T-helper 2 cell (primary cell): ENCODE measurements around the gene ESR2.
"Not testable (repeated sequence)": the region's sequence is repeated elsewhere in the genome, so short reads cannot be mapped to it uniquely, and the experiment has no call there.

Source experiments
- DNase-seq, 5 experiments: peaks; one replicate each; pipeline versions ENCODE4 v3.0.0 to v3.0.0-alpha.2; 2012 to 2022

ESR2 gene

DNA sequence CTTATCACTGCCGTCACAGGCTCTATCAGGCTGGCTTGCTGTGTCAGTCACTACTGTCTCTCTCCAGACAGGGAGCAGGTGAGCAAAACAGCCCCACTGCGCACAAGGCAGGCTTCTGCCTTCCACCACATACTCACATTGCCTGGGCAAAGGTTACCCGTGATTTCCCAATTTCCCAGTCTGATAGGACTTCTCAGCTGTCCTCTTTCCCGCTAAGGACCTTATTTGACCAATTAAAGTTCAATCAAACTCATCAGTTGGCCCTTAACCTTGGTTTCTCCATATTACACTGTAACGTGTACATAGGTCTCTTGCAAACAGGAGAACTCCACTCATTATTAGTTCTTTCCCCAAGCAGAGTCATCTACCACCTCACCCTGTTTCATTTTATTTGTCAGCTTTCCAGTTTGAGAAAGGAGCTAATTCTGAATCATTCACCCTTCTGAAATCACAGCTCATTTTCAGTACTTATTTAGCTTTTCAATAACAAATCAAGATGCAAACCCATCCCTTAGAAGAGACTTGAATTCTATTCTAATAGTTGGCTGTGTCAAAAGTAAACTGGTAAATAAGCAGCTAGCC lies 170.8 kb downstream of the ESR2 start:
- no peak for DNase-seq

DNA sequence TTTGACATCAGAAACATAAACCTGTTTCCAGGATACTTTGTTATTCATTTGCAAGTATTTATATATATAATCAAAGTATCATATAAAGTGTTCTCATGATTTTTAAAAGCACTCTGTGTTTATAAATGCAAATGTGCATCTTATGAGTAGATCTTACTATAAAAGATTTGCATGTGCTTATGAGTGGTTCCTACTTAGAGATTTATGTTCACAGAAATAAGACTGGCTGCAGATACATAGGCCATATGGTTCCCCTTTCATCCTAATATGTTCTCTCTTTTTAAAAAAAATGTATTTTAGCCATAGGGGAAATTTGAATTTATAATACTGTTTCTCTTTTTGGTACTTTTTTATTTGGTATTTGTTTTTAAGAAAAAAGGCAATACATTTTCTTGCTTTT lies 174.2 kb downstream of the ESR2 start:
- no peak for DNase-seq

DNA sequence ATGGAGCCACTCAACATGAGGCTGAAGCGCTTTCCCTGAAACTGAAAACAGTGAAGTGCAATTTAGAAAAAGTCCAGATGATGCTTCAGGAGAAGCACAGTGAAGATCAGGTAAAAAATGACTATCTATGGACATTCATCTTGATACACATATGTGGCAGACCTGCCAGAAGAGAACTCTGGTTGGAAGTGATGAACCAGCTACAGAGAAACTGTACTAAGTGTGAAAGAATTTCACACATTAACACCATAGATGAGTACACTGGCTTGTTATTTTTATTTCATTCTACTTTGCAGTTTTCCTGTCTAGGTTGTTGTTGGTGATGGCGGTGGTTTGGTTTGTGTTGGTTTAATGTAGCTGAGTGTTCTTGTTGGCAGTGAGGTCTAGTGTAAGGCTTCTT lies 174.7 kb downstream of the ESR2 start:
- DNase-seq: no peak

DNA sequence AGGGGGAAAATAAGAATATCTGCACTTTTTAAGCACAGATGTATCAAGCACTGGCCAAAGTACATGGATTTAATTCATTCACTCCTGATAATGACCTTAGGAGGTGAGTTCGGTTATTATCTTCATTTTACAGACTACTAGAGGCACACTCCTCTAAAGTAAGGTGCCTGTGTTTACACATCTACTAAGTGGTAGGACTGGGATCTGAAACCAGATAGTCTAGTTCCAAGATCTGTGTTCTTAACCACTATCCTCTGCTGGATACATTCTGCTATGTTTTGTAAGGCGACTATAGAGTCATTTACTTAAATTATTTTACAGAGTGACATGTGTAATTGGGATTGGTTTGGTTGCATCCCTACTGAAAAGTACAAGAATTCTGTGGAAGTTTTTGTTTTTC lies 175.3 kb downstream of the ESR2 start:
- no peak for DNase-seq

DNA sequence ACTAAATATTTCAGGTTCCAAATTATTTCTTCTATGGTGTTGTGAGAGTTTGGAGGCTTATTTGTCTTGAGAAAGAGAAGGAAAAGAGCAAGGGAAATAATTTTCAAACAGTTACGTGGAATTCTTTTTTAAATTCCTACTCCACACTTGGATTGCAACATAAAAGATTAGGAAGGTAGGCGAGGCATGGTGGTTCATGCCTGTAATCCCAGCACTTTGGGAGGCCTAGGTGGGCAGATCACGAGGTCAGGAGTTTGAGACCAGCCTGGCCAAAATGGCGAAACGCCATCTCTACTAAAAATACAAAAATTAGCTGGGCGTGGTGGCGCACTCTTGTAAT lies 175.8 kb downstream of the ESR2 start:
- DNase-seq: not testable (repeated sequence)

DNA sequence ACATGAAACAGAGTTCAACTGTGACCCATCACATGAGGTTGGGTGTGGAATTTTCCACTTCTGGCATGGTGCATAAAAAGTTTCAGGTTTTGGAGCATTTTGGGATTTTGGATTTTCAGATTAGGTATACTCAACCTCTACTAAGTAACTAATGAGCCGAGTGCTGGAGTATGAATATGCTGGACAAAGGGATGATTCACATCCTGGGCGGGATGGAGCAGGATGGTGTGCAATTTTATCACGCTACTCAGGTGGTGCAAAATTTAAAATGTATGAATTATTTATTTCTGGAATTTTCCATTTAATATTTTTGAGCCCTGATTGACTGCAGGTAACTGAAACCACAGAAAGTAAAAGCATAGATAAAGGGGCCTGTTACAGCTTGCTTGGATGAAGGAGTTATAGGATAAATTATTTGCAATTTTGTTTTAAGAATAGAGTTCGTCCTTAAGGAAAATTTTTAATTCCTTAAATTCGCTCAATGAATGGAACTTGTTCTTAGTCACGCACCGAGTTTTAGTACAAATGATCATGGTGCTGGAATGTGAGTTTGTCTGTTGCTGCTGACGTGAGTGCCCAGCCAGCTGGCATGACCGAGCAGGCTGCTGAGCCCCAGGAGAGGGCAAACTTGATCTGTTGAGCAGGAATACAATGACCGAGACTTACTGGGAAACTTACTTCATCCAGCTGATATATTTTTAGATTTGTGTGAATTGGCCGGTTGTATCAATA lies 176.3 kb downstream of the ESR2 start:
- DNase-seq: no peak

DNA sequence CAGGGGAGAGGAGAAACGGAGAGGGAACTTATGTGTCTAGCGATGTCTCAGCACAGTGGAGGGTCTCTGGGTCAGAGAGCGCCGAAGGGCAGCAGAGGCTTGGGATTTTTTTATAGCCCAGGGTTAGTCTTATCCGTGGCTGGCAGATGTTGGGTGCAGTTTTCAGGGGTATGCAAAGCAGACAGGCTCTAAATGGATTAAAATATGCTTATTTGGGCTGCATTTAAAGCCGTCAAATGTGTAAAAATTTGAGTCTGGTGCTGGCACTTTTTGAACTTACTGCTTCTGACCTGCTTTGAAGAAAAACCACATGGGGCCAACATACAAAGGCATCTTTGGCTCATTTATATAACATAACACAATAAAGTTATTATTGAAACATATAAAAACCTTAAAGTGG lies 178.8 kb downstream of the ESR2 start:
- DNase-seq: no peak

DNA sequence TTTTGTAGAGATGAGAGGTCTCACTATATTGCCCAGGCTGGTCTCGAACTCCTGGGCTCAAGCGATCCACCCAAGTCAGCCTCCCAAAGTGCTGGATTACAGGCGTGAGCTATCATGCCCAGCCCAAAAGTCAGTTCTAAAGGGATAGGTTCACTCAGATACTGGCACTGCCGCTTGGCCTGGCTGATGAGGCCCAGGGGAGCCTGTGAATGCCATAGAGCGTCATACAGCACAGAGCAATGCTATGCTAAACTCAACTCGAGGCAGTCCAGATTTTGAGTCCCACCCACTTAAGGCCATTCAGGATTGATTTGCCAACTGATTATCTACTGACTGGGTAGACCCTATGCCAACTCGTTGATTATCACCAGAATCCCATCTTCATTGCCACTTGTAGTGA lies 179.4 kb downstream of the ESR2 start:
- DNase-seq: no peak

DNA sequence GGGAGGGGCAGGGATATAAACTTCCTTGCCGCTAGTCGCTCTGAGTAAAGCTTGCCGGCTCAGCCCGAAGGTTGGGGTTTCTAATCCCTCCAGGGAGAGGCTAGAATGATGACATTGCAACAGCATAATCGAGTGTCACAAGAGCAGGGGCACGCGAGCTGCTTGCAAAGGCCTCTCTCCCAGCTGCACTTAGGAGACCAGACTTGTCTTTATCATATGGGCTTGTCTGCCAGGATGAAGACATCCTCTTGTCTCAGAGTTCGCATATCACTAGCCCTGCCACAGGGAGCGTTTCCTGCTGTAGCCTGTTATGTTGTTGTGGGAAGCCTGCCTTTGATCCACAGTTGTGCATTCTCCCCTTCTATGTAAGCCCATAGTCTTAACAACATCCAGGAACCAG lies 180.0 kb downstream of the ESR2 start:
- no peak for DNase-seq

DNA sequence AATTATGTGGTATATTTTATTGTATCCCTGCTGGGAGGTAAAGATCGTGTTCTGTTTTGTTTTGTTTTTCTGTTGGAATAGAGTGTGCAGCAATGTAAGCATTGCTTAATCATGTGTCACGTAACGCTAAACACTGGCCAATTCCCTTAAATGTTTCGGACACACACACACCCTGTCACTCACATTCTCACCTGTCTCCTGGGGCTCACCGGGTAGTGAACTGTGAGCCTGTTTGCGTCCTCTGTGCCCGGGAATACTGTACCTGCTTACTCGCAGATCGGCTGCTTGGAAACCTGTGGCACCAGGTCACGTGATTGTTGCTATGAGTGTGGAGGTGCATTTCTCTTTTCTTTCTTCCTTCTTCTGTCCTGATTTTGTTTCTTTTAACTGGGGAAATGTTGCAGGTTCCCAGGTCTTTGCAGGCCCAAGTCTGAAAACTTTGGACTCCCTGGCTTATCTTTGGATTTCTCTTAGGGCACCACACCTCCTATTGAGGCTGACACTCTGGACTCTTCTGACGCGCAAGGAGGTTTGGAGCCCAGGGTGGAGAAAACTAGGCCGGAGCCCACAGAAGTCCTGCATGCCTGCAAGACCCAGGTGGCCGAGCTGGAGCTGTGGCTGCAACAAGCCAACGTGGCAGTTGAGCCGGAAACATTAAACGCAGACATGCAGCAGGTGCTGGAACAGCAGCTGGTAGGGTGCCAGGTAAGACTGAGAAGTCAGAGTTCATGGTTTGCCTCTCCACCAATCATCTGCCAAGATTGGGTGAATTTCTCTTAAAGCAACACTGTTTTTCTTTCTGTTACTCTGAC lies 181.1 kb downstream of the ESR2 start:
- DNase-seq: no peak

DNA sequence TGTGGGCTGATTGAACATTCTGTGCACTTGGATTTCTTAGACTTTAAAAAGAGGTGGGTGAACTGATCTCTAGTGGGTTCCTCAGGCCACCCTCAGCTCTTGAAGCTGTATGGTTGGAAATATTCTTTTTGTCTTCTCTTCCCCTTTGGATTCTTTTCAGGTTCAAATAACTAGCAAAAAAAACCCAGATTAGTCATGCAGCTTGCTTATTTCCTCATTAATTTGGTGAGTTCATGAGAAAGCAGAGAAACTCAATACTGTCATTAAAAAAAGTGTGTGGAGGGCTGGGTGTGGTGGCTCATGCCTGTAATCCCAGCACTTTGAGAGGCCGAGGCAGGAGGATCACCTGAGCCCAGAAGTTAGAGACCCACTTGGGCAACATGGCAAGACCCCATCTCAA lies 183.4 kb downstream of the ESR2 start:
- DNase-seq: no peak

DNA sequence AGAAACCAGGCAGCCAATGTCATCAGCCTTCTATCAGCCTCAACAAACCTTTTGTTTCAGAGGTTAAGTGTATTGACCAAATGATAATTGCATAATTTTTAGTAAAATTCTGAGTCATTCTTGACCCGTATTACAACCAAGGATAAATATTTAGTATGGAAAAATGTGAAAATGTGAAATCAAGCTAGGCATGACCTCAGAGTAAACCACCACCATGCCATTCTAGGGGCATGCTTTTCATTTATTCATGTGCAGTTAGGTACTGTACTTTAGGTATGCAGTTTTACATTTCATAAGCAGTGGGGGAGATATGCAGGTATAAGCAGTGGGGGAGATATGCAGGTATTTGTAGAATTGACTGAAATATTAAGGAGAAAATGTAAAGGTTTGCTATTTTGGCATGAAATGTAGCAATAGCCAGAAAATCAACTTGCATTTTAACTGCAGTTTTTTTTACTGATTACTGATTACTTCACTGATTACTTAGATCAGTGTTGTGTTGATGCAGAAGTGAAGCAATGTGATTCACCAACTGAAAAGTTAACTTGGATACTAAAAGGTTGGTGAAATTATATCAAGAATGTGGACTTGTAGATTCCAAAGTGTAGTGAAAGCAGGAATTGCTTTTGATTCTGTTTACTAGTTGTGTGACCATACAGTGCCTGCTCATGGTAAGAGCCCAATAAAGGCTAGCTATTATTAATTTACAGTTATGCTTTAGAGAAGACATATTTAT lies 184.2 kb downstream of the ESR2 start:
- DNase-seq: no peak

DNA sequence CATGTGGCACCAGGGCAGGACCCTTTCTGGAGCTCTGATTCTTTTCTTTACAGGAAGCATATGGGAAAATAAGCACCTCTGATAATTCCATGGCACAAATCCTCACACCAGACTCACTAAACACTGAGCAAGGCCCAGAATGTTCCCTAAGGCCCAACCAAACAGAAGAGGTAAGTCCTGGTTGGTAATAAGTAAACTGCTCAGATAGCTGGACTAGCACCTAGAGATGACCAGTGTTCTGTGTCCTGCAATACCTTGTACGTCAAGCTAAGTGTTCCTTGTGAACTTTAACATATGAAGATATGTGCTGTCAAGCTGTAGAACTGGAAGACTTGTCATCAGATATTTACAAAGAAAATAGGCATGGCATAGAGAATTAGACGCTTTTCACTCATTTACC lies 186.7 kb downstream of the ESR2 start:
- no peak for DNase-seq

DNA sequence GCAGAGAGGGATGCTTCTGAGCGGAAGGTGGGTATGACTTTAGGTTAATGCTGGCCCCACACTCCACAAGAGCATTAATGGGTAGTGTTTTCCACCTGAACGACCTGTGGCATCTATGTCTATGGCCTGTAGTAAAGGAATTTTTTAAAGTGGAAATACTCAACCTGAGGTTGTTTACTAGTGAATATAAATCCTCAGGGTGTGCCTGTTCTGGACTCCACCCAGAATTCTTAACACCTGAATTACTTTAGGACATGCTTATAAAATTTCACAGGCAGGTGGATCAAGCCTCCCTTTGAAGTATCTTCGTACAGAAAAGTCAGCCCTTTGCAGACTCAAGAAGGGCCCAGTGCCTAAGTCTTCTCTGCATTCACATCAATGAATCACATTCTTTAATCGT lies 196.1 kb downstream of the ESR2 start:
- DNase-seq: no peak

DNA sequence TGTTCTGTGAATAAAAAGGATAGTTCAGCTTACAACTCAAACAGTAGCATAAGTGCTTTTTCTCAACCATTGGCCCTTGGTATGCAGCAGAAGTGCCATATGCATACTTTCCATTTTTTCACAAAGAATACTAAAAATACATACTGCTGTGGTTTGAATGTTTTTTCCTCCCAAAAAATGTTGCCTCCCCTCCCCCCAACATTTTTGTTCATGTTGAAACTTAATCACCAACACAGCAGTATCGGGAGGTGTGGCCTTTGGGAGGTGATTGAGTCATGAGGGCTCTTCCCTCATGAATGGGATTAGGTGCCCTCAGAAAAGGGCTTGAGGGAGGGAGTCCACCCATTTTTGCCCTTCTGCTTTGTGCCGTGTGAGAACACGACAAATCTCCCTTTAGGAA lies 198.6 kb downstream of the ESR2 start:
- DNase-seq: no peak

DNA sequence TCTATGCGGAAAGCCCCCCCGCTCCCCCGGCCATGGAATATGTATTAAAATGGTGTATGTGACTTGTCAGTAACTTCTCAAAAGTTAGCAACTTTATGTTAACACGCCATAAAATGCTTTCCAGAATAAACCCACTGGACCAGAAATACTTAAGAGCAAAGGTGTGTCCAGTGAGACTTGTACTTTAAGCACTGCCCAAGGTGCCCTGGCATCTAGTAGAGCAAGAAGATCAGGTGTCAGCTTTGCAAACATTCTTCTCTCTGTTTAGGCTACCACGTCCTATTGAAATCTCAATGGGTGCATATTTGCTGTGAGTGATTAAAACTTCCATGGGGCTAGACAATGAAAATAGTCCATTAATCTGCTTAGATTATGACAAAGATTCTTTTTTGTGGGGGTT lies 201.2 kb downstream of the ESR2 start:
- no peak for DNase-seq

DNA sequence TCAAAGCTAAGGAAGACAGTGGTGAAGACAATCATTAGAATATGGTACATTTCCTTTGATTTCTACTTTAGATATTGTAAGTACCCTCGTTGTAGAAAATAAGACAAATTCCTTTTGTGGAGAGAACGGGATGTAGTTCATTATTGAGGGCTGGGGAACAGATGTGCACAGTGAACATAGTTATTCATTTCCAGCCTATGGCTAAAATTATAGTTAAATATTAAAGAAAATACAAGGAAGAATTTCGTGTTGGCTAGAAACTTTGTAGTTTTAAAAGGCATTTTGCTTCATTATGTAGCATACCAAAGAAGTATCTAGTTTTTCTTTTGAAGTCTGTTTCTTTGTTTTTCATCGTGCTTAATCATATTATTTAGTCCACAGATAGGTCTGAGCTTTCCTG lies 201.8 kb downstream of the ESR2 start:
- DNase-seq: no peak

DNA sequence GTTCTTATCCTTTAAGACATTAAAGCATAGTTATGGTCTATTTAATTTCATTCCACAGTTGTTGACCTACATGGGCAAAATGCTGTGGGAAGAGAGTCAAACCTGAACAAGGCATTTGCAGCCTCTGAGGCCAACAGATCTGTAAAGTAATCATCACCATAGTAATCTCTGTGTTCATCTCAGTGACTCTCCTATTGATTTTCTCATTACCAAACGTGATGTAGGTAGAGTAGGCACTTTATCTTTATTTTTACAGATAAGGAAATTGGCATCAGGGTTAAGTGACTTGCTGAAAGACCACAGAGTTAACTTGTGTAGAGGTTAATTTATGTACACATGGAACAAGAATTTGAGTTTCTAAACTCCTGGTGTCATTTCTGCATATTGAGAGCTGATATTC lies 203.0 kb downstream of the ESR2 start:
- DNase-seq: peak in 1 of 5 experiments; percentile 3

DNA sequence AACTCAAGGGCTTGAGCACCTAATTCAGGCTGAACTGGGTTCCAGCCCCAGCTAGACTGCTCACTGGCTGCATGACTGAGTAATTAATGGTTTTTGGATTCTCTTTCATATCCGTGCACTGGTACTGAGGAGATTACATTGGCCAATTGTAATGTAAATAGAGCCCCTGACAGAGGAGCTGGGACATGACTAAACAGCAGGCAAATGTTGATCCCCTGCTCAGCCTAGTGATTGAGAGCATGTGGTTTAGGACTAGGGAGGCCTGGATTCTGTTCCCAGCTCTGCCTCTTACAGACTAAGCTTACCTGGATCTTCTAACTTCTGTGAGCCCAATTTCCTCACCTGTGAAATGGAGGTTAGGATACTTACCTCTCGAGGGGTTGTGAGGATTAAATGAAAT lies 204.3 kb downstream of the ESR2 start:
- DNase-seq: no peak

DNA sequence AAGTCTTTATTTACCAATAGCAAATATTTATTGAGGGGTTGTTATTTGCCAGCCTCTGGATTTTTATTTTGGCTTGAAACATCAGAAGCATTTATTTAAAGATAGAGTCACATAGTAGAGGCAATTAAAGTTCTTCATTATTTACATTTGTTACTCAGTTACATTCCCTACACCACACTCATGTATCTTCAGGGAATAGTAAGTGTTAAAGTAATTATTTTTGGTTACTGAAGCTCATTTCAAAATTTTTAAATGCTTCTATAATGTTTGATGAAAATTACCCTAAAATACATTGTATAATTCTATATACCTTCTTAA lies 205.6 kb downstream of the ESR2 start:
- DNase-seq: no peak

DNA sequence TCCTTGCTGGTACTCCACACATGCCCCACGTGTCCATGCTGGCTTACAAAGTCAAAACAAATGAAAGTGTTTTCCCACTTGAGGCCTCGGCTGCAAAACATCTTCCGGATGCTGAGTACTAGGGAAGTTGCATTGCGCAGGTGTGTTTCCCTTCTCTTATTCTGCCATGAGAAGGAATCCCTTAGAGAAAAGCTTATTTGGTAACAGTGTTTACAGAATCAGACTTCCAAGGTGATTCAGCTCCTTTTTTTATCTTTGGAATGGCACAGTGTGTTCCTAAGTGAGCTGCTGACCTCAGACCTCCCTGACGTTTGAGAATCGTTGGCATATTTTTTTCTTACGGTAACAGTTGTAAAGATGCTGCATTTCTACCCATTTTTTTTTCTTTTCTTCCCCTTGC lies 211.3 kb downstream of the ESR2 start:
- no peak for DNase-seq

DNA sequence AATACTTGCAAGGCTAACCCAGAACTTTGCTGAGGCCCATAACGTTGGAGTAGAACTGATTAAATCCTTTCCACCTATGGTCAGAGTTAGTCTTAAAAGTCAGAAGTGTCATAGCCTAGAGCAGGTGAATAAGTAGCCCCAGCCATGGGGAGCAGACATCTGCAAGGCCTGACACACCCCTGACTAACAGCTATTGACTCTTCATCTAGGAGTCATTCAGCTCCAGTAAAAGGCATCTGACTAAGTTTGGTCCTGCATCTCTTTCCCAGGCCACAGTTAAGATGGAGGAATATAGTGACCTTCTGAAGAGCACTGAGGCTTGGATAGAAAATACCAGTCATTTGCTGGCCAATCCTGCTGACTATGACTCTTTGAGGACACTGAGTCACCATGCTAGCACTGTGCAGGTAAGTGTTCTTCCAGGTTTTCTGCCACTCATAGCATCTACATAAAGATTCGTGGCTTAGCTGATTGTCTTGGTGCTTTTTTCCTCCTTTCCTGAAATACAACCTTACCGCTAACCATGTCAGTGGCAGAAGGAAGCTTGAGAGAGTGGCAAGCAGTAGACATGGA lies 212.9 kb downstream of the ESR2 start:
- DNase-seq: no peak

DNA sequence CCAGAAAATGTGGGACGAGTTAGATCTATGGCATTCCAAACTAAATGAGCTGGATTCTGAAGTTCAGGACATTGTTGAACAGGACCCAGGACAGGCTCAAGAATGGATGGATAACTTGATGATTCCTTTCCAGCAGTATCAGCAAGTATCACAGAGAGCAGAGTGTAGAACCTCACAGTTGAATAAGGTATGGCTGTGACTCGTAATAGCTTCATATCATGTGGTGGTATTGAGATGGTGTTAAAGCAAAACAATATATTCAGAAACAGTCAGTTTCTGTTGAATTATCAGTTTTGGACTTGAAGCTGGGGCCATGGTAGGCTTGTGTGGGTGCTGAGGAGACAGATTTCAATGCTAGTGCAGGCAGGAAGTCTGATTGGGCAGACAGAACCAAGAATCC lies 213.7 kb downstream of the ESR2 start:
- no peak for DNase-seq
